PFSK-1 (cell line): Measurements from ENCODE around the gene MYL9.

Experiments used
- POLR2AphosphoS5 ChIP-seq: IDR thresholded peaks from 2 replicates; pipeline ENCODE4 v1.6.1; 2012; ENCODE audit warnings: low read depth, mild to moderate bottlenecking, control low read depth, low read length, moderate library complexity
- REST ChIP-seq, 2 experiments: IDR thresholded peaks; 2 replicates each; pipeline versions ENCODE4 v1.6.1 to v1.8.0; 2011 to 2012; ENCODE audit warnings: low read depth in 2 of 2, low read length in 2 of 2, control low read depth in 1 of 2, inconsistent platforms in 1 of 2, mild to moderate bottlenecking in 1 of 2, moderate library complexity in 1 of 2; ENCODE audit not compliant: insufficient read depth in 1 of 2
- TAF1 ChIP-seq: IDR thresholded peaks from 2 replicates; pipeline ENCODE4 v1.6.1; 2012; ENCODE audit warnings: low read length, control low read depth, borderline replicate concordance; ENCODE audit not compliant: insufficient read depth

GRCh38 chr20:36526521-36527011, 14.8 kb upstream of the MYL9 start:
- no peak for TF ChIP-seq POLR2AphosphoS5
- no peak for TF ChIP-seq REST (IDR thresholded peaks at IDR 0.05; ENCODE audit: insufficient read depth in 1 of 2, low read depth in 2 of 2, low read length in 2 of 2)
- no peak for TF ChIP-seq TAF1
